CD4-positive, CD25-positive, alpha-beta regulatory T cell (primary cell): Measurements from ENCODE around the gene CMKLR1. TPM values are rescaled to one million over a fixed set of nuclear protein-coding genes. Genes with fewer than 3 reads are reported as not detected.
A peak's percentile ranks its signal among the peaks of the same experiment; 100 is the strongest.

Experiments
- ATAC-seq, 2 donors: fragments of 150-1000 bp; cut with Tn5 transposase; one replicate each; pipeline ENCODE4 v1.10.0; 2021; ENCODE audit warnings: low read depth in 2 of 2, moderate number of reproducible peaks in 2 of 2, moderate library complexity in 1 of 2
- DNase-seq, 3 donors: peaks; one replicate each; pipeline versions ENCODE4 v3.0.0 to v3.0.0-alpha.2; 2012 to 2022; ENCODE audit warnings: mixed read lengths in 1 of 3
- H3K27ac ChIP-seq: one replicate; pipeline ENCODE4 v1.7.0; 2013; ENCODE audit warnings: mild to moderate bottlenecking, low read length; ENCODE audit not compliant: insufficient read depth, poor library complexity, severe bottlenecking
- H3K27me3 ChIP-seq: one replicate; pipeline ENCODE4 v1.7.0; 2013; ENCODE audit warnings: low read length; ENCODE audit not compliant: control insufficient read depth, insufficient read depth
- H3K36me3 ChIP-seq: one replicate; pipeline ENCODE4 v1.7.0; 2013; ENCODE audit warnings: mild to moderate bottlenecking, low read length, moderate library complexity; ENCODE audit not compliant: control insufficient read depth, insufficient read depth
- H3K4me1 ChIP-seq: 2 replicates; pipeline ENCODE4 v1.7.0; 2013; ENCODE audit warnings: mild to moderate bottlenecking, low read length; ENCODE audit not compliant: insufficient read depth, control insufficient read depth, poor library complexity, severe bottlenecking
- H3K4me3 ChIP-seq: one replicate; pipeline ENCODE4 v1.7.0; 2013; ENCODE audit warnings: low read depth, mild to moderate bottlenecking, low read length, moderate library complexity
- H3K9me3 ChIP-seq, 2 experiments: 1 replicate in 1 of 2; 2 replicates in 1 of 2; pipeline ENCODE4 v1.7.0; 2013; ENCODE audit warnings: low read length in 2 of 2, mild to moderate bottlenecking in 1 of 2, moderate library complexity in 1 of 2; ENCODE audit not compliant: control insufficient read depth in 2 of 2
- H3K27ac Mint-ChIP-seq, 3 donors: one replicate each; pipeline ENCODE4 v1.8.0; 2020 to 2022; ENCODE audit warnings: mild to moderate bottlenecking in 3 of 3, mixed read lengths in 3 of 3, moderate library complexity in 2 of 3
- H3K27me3 Mint-ChIP-seq: one replicate; pipeline ENCODE4 v1.8.0; 2022; ENCODE audit warnings: mild to moderate bottlenecking, mixed read lengths
- H3K36me3 Mint-ChIP-seq: one replicate; pipeline ENCODE4 v1.8.0; 2020; ENCODE audit warnings: mixed read lengths
- H3K4me1 Mint-ChIP-seq, 4 donors: one replicate each; pipeline ENCODE4 v1.8.0; 2020 to 2022; ENCODE audit warnings: mixed read lengths in 4 of 4, mild to moderate bottlenecking in 1 of 4
- H3K4me3 Mint-ChIP-seq, 4 donors: one replicate each; pipeline ENCODE4 v1.8.0; 2020 to 2022; ENCODE audit warnings: mild to moderate bottlenecking in 4 of 4, mixed read lengths in 4 of 4, moderate library complexity in 3 of 4
- H3K9me3 Mint-ChIP-seq, 7 donors: one replicate each; pipeline ENCODE4 v1.8.0; 2020 to 2022; ENCODE audit warnings: mixed read lengths in 7 of 7, mild to moderate bottlenecking in 3 of 7, moderate library complexity in 2 of 7
- polyA plus RNA-seq, 4 donors: library from polyadenylated mRNA; unstranded; fragments of 300-500 nt; fragmentation: Illumina TruSeq; gene quantifications; one replicate each; pipeline ENCODE4 v1.2.3, GENCODE V29; 2021
- total RNA-seq: library from RNA; stranded (reverse); gene quantifications from one replicate; pipeline ENCODE4 v1.2.3, GENCODE V29; 2022

The CMKLR1 gene
- total and polyA plus RNA-seq, 5 donors from 2014 or later, result 0.18 to 1.6 (median 0.30) TPM

DNA sequence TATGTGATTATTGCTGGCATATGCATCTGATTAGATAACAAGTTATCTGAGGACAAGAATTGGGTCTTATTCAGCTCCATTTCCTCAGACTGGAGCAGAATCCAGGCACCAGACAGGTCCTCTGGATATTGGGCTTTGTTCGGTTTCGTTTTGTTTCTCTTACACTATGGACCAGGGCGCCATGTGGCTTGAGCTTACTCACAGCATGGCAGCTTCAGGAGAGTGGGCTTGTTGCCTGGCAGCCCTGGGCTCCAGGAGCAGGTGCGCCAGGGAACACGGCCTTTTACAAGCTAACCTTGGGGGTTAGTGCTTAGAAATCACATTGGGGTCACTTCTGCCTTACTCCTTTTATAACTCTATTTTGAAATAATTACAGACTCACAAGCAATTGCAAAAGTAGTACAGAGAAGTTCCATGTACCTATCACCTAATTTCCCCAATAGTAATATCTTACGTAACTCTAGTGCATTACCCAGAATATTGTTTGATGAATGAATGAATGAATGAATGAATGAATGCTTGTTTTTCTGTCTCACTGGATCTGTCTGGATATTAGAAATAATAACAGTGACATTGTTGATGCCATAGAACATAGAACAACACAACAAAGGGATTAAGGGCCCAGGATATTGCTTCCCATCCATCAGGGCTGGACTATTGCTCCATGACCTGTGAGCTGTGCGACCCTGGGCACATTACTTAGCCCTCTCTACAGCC is 39.0 kb downstream of the CMKLR1 start:
- Histone ChIP-seq H3K4me1 (peaks cover 65% of the 10 kb centered on the region), H3K9me3 (no peaks in the 10 kb centered on the region), H3K36me3 (no peaks in the 10 kb centered on the region), H3K4me3 (peak overlapping the region; percentile 52), H3K27ac (no peak overlapping the region), H3K27me3 (no peaks in the 10 kb centered on the region)
- no peak for ATAC-seq
- Mint-ChIP-seq H3K9me3 (peaks cover 0 to 3% (median 0%) of the 10 kb centered on the region in 7 donors), H3K27ac (no peak overlapping the region), H3K36me3 (no peaks in the 10 kb centered on the region), H3K4me1 (peaks cover 11 to 86% (median 37%) of the 10 kb centered on the region in 4 donors), H3K4me3 (peak overlapping the region in 1 of 4 donors; percentile 58), H3K27me3 (no peaks in the 10 kb centered on the region)
- no peak for DNase-seq

DNA sequence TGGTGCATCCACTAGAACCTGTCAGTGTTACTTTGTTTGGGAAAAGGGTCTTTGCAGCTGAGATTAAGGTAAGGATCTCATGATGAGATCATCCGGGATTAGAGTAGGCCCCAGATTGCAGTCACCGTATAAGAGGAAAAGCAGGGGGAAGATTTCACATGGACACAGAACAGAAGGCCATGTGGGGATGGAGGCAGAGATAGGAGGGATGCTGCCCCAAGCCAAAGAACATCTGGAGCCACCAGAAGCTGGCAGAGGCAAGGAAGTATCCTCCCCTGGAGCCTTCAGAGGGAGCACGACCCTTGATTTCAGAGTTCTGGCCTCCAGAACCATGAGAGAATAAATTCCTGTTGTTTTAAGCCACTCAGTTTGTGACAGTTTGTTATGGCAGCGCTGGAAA is 39.6 kb downstream of the CMKLR1 start:
- Histone ChIP-seq H3K9me3 (no peaks in the 10 kb centered on the region), H3K27me3 (no peaks in the 10 kb centered on the region), H3K4me3 (no peak overlapping the region), H3K4me1 (peaks cover 66% of the 10 kb centered on the region), H3K27ac (no peak overlapping the region), H3K36me3 (no peaks in the 10 kb centered on the region)
- no peaks in the 10 kb centered on the region for H3K36me3 Mint-ChIP-seq
- DNase-seq, result no peak
- H3K27me3 Mint-ChIP-seq, result no peaks in the 10 kb centered on the region
- peaks cover 10 to 83% (median 39%) of the 10 kb centered on the region in 4 donors for H3K4me1 Mint-ChIP-seq
- H3K9me3 Mint-ChIP-seq, result peaks cover 0 to 3% (median 0%) of the 10 kb centered on the region in 7 donors
- peak overlapping the region in 1 of 4 donors; percentile 4 for H3K4me3 Mint-ChIP-seq
- no peak for ATAC-seq
- peak overlapping the region; percentile 61 to 72 (median 65) for H3K27ac Mint-ChIP-seq

DNA sequence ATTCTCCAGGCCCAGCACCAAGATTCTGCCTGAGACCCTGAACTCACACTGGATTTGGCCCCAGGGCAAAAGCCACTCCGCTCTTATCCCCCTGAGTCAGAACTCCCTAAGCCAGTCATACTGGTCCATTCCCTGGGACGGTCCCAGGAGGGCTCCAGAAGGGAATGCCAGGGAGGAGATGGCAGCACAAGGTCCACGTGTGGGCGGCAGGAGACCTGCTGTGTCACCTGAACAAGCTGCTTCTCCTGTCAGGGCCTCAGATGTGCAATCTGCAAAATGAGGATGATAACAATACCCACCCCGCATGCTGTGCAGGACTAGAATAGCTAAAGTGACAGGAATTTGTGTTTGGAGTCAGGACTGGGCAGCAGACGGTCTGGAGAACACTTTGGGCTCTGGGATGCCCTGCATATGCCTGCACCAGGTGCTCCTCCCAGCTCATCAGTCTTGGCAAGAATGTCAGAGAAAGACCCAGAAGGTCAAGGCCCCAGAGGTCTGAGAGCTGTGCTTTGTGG is 40.3 kb downstream of the CMKLR1 start:
- Mint-ChIP-seq H3K9me3 (peaks cover 0 to 3% (median 0%) of the 10 kb centered on the region in 7 donors), H3K27me3 (no peaks in the 10 kb centered on the region), H3K4me1 (peaks cover 7 to 80% (median 40%) of the 10 kb centered on the region in 4 donors), H3K36me3 (no peaks in the 10 kb centered on the region), H3K27ac (peak overlapping the region; percentile 61 to 92 (median 76)), H3K4me3 (peak overlapping the region in 1 of 4 donors; percentile 53)
- ATAC-seq (no peak), DNase-seq (no peak)
- Histone ChIP-seq H3K36me3 (no peaks in the 10 kb centered on the region), H3K27ac (peak overlapping the region; percentile 34), H3K4me1 (peaks cover 66% of the 10 kb centered on the region), H3K27me3 (no peaks in the 10 kb centered on the region), H3K9me3 (no peaks in the 10 kb centered on the region), H3K4me3 (no peak overlapping the region)

DNA sequence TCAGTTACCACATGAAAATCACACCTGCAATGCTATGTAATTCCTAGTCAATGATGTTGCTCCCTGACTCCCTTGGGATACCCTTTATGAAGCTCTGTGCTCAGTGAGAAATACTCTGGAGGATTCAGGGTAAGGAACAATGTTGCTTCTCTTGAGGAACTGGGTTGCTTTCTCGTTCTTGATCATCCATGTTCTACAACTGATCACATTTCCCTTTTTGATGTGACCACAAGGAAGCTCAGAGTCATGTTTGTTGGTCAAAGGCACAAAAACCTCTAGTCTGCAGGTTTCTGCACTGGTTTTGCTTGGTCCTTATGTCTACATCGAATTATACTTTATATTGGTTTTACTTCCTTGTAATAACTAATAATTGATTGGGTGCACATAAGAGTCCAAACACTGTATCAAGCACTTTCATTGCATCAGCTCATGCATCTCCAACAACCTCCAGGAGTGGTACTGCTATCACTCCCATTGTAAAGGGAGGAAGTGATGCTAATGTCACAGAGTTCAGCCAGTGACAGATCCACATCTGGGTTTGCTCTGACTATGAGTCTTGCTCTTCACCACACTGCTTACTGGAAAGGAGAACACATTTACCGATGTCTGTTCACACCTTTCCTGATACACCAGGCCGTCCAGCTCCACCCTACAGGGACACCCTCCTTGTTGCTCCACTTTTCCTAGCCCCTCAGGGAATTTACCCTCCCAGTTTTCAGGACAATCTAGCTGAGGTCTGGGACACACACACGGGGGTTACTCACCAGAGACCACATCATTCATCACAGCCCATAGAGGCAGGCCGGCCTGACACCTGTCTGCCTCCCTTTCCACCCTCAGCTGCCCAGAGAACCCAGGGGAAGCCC is 41.0 kb downstream of the CMKLR1 start:
- H3K4me3 Mint-ChIP-seq, result peak overlapping the region in 2 of 4 donors; percentile 53 to 55

DNA sequence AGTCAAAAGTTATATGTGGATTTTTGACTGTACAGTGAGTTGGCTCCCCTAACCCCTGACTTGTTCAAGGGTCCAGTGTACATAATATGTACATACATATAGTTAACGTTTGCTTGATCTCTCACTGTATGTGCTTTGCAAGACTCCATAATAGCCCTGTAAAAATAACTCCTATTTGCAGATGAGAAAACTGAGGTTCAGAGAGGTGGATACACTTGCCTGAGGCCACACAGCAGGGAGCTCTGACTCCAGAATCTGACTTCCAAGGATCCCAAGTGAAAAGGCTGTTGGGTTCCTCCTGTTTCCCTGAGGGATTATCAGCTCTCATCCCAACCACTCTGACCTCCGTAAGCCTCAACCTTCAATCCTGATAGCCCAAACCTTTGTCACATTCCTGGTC is 41.7 kb downstream of the CMKLR1 start:
- peaks cover 0 to 3% (median 0%) of the 10 kb centered on the region in 7 donors for H3K9me3 Mint-ChIP-seq
- no peak for DNase-seq
- Histone ChIP-seq H3K36me3 (no peaks in the 10 kb centered on the region), H3K4me1 (peaks cover 65% of the 10 kb centered on the region), H3K27ac (peak overlapping the region; percentile 15), H3K9me3 (no peaks in the 10 kb centered on the region), H3K4me3 (peak overlapping the region; percentile 48), H3K27me3 (no peaks in the 10 kb centered on the region)
- no peaks in the 10 kb centered on the region for H3K27me3 Mint-ChIP-seq
- peak overlapping the region; percentile 9 to 61 (median 53) for H3K27ac Mint-ChIP-seq
- H3K4me1 Mint-ChIP-seq, result peaks cover 7 to 77% (median 39%) of the 10 kb centered on the region in 4 donors
- no peak for ATAC-seq
- H3K4me3 Mint-ChIP-seq, result peak overlapping the region in 2 of 4 donors; percentile 53 to 55
- H3K36me3 Mint-ChIP-seq, result peaks cover under 1% of the 10 kb centered on the region

More for the DNA sequence above, 41.0 kb downstream of the CMKLR1 start:
- Histone ChIP-seq H3K27ac (peak overlapping the region; percentile 34), H3K36me3 (no peaks in the 10 kb centered on the region), H3K4me3 (no peak overlapping the region), H3K4me1 (peaks cover 66% of the 10 kb centered on the region), H3K27me3 (no peaks in the 10 kb centered on the region), H3K9me3 (no peaks in the 10 kb centered on the region)
- Mint-ChIP-seq H3K27ac (peak overlapping the region; percentile 61 to 92 (median 76)), H3K4me1 (peaks cover 7 to 83% (median 40%) of the 10 kb centered on the region in 4 donors), H3K36me3 (no peaks in the 10 kb centered on the region), H3K9me3 (peaks cover 0 to 3% (median 0%) of the 10 kb centered on the region in 7 donors), H3K27me3 (no peaks in the 10 kb centered on the region)
- ATAC-seq (peak in 1 of 2 donors; percentile 40), DNase-seq (peak in 1 of 3 donors; percentile 21)

DNA sequence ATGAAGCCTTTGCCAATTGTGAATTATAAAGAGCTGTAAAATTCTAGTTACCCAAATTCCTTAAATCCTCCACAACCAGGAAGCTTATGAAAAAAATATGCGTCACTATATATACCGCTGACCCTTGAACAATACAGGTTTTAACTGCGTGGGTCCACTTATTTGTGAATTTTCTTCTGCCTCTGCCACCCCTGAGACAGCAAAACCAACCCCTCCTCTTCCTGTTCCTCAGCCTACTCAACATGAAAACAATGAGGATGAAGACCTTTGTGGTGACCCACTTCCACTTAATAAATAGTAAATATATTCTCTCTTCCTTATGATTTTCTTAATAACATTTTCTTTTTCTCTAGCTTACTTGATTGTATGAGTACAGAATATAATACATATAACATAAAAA is 42.2 kb downstream of the CMKLR1 start:
- no peaks in the 10 kb centered on the region for H3K27me3 Mint-ChIP-seq
- no peaks in the 10 kb centered on the region for H3K36me3 ChIP-seq
- peaks cover 10 to 73% (median 37%) of the 10 kb centered on the region in 4 donors for H3K4me1 Mint-ChIP-seq
- no peaks in the 10 kb centered on the region for H3K9me3 ChIP-seq
- H3K27me3 ChIP-seq, result no peaks in the 10 kb centered on the region
- peaks cover 60% of the 10 kb centered on the region for H3K4me1 ChIP-seq
- ATAC-seq (no peak), DNase-seq (peak in 1 of 3 donors; percentile 35)
- H3K4me3 Mint-ChIP-seq, result peak overlapping the region in 2 of 4 donors; percentile 53 to 60
- peaks cover 5% of the 10 kb centered on the region for H3K36me3 Mint-ChIP-seq
- peak overlapping the region; percentile 48 for H3K4me3 ChIP-seq
- no peak overlapping the region for H3K27ac ChIP-seq
- peaks cover 0 to 3% (median 0%) of the 10 kb centered on the region in 7 donors for H3K9me3 Mint-ChIP-seq
- H3K27ac Mint-ChIP-seq, result peak overlapping the region in 2 of 3 donors; percentile 9 to 61

DNA sequence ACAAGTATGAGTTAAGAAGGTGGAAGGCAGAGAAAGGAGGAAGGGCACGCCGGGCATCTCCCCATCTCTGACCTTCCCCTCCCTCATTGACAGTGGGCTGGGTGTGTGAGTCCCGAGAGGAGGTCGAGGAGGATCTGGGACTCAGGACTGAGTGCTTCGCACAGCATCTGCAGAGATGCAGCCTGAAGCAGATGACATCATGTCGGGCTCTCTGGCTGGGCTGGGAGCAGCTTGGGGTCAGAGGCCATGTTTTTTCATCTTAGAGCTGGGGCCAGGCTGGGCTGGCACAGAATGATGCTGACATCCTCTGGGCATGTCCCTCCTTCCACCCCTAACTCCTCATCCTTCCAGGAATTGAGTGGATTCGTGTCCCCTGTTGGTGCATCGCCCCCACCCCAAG is 43.5 kb downstream of the CMKLR1 start:
- Mint-ChIP-seq H3K4me1 (peaks cover 7 to 62% (median 32%) of the 10 kb centered on the region in 4 donors), H3K36me3 (peaks cover 8% of the 10 kb centered on the region), H3K27me3 (no peaks in the 10 kb centered on the region), H3K27ac (peak overlapping the region; percentile 61 to 87 (median 78)), H3K4me3 (peak overlapping the region in 1 of 4 donors; percentile 19), H3K9me3 (peaks cover 0 to 5% (median 0%) of the 10 kb centered on the region in 7 donors)
- Histone ChIP-seq H3K9me3 (no peaks in the 10 kb centered on the region), H3K27ac (no peak overlapping the region), H3K4me1 (peaks cover 51% of the 10 kb centered on the region), H3K4me3 (no peak overlapping the region), H3K27me3 (no peaks in the 10 kb centered on the region), H3K36me3 (no peaks in the 10 kb centered on the region)
- ATAC-seq, result no peak
- DNase-seq, result no peak
